ENCODE measurements around the gene VPS13D. TPM values are rescaled to one million over a fixed set of nuclear protein-coding genes. Genes with fewer than 3 reads are reported as not detected.

Gene VPS13D
- total RNA-seq, 2 donors from 2014 or later: 48.1 to 65.2 TPM

DNA sequence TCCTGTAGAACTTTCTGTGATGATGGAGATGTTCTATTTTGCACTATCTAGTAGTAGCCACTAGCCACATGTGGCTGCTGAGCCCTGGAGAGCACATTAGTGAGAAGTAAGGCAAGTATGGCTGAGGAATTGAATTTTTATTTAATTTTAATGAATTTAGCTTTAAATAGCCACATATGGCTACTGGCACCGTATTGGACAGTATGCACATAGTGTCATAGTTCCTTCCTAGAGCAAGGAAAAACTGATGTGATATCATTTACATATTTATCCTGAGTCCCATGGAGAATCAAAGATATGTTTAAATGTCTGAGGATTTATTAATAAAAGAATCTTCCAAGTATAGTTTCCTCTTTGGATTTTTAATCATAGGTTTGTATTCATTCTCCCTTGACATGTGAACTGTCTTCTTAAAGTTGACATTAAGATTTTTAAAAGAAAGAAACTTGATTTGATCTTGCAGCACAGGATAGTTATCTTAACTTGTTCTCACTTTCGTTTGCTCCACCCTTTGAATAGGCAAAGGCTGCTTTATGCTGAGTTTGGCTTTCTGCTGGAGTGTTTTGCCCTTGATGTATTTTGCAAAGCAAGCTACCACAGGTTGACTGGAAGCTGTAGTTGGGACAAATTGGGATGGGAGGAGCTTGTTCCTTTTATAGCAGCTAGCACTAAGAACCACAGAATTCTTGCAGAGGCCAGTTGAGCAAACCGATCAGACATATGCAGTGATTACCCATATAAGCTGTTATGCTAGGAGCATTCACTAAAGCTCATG lies 129.7 kb downstream of the VPS13D start:
- Histone ChIP-seq H3K9me3 (no peaks in the 10 kb centered on the region), H3K27ac (no peak overlapping the region), H3K36me3 (peaks cover 65% of the 10 kb centered on the region), H3K4me1 (peaks cover 0 to 27% of the 10 kb centered on the region in 2 donors), H3K4me3 (no peak overlapping the region), H3K27me3 (no peaks in the 10 kb centered on the region)
- DNase-seq (ENCODE audit: low spot score): no peak
- TF ChIP-seq, protein P1, sequence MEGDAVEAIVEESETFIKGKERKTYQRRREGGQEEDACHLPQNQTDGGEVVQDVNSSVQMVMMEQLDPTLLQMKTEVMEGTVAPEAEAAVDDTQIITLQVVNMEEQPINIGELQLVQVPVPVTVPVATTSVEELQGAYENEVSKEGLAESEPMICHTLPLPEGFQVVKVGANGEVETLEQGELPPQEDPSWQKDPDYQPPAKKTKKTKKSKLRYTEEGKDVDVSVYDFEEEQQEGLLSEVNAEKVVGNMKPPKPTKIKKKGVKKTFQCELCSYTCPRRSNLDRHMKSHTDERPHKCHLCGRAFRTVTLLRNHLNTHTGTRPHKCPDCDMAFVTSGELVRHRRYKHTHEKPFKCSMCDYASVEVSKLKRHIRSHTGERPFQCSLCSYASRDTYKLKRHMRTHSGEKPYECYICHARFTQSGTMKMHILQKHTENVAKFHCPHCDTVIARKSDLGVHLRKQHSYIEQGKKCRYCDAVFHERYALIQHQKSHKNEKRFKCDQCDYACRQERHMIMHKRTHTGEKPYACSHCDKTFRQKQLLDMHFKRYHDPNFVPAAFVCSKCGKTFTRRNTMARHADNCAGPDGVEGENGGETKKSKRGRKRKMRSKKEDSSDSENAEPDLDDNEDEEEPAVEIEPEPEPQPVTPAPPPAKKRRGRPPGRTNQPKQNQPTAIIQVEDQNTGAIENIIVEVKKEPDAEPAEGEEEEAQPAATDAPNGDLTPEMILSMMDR (IDR thresholded peaks at IDR 0.05): no peak

DNA sequence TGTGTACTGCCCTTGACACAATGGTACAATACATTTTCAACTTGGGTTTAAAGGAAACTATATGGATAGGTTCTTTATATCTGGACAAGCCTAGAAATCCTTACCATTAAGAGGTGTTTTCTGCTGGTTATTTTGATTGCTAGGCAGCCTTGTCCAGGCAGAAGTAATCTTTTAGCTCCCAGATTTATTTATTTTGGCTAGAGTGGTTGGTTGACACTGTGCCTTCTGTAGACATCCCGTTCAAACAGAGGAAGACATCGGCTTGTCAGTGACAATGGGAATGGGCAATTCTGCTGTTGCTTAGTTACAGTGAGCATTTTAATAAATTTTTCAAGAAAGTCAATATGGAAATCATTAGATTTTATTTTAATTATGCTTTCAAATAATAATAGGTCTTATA lies 138.8 kb downstream of the VPS13D start:
- no peaks in the 10 kb centered on the region for H3K27me3 ChIP-seq
- no peak for DNase-seq (ENCODE audit: low spot score)
- H3K27ac ChIP-seq: no peak overlapping the region
- TF ChIP-seq, protein P1 (IDR thresholded peaks at IDR 0.05): no peak
- no peak overlapping the region for H3K4me3 ChIP-seq
- no peaks in the 10 kb centered on the region for H3K4me1 ChIP-seq
- no peaks in the 10 kb centered on the region for H3K9me3 ChIP-seq
- H3K36me3 ChIP-seq: peaks cover 53% of the 10 kb centered on the region

DNA sequence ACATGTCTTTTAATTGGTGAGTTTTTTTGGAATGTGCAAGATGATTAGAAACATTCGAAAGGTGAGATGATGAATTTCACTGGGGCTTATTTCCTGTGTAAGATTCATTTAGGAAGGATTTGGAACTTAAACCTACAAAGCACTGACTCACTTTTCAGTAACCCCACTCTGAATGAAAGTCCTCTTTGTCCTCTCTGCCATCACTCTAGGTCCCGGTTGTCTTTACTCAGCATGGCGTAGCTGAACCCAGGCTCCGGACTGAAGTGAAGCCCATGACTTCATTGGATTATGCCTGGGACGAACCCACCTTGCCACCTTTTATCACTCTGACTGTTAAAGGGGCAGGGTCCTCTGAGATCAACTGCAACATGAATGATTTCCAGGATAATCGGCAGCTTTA lies 139.4 kb downstream of the VPS13D start:
- no peak overlapping the region for H3K4me3 ChIP-seq
- H3K9me3 ChIP-seq: no peaks in the 10 kb centered on the region
- no peaks in the 10 kb centered on the region for H3K27me3 ChIP-seq
- TF ChIP-seq, protein P1 (IDR thresholded peaks at IDR 0.05): no peak
- no peak overlapping the region for H3K27ac ChIP-seq
- H3K4me1 ChIP-seq: no peaks in the 10 kb centered on the region
- no peak for DNase-seq (ENCODE audit: low spot score)
- peaks cover 53% of the 10 kb centered on the region for H3K36me3 ChIP-seq

DNA sequence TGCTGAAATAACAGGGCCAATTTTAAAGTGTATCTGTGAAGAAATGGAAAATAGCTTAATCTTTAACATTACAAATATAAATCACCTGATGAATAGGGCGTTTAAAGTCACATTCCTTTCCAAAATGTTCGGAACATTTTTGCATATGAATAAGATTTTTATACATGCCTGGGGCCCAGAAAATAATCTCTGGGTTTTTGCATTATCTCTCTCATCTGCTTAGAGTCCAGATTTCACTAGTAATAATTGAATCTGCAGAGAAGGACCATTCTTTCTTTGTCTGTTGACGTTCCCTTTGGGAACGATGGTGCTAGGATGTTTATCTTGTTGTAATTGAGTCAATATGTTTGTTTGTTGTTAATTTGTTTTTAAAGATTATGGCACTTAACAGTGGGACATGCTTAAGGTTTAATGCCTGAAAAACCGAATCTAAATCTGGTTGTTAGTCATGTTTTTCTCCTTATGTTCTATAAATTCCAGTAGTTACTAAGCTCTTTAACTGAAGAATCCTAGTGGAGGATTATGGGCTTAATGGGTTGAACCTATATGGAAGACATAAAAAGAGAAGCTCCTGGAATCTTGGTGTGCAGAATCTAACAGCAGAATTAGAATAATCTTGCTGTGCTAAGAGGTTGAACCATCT lies 140.6 kb downstream of the VPS13D start:
- TF ChIP-seq, protein P1 (IDR thresholded peaks at IDR 0.05): no peak
- H3K4me1 ChIP-seq: no peaks in the 10 kb centered on the region
- H3K36me3 ChIP-seq: peaks cover 57% of the 10 kb centered on the region
- no peak overlapping the region for H3K27ac ChIP-seq
- H3K9me3 ChIP-seq: no peaks in the 10 kb centered on the region
- H3K4me3 ChIP-seq: no peak overlapping the region
- no peaks in the 10 kb centered on the region for H3K27me3 ChIP-seq
- no peak for DNase-seq (ENCODE audit: low spot score)

DNA sequence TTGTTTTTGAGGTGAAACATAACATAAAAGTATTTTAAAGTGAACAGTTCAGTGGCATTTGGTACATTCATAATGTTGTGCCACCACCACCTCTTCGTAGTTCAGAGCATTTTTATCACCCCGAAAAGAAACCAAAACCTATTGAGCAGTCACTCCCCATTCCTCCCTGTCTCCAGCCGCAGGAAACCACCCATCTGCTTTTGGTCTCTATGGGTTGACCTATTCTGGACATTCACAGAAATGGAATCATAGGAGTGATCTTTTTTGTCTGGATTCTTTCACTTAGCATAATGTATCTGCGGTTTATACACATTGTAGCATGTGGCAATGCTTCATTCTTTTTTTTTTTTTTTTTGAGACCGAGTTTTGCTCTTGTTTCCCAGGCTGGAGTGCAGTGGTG lies 141.2 kb downstream of the VPS13D start:
- TF ChIP-seq, protein P1 (IDR thresholded peaks at IDR 0.05): no peak
- no peaks in the 10 kb centered on the region for H3K27me3 ChIP-seq
- no peak overlapping the region for H3K27ac ChIP-seq
- H3K4me1 ChIP-seq: no peaks in the 10 kb centered on the region
- peaks cover 63% of the 10 kb centered on the region for H3K36me3 ChIP-seq
- no peak for DNase-seq (ENCODE audit: low spot score)
- H3K9me3 ChIP-seq: no peaks in the 10 kb centered on the region
- no peak overlapping the region for H3K4me3 ChIP-seq

Measured in right atrium auricular region (tissue), 2 donors.